ENCODE data around the gene PLBD1.

PLBD1 gene

DNA sequence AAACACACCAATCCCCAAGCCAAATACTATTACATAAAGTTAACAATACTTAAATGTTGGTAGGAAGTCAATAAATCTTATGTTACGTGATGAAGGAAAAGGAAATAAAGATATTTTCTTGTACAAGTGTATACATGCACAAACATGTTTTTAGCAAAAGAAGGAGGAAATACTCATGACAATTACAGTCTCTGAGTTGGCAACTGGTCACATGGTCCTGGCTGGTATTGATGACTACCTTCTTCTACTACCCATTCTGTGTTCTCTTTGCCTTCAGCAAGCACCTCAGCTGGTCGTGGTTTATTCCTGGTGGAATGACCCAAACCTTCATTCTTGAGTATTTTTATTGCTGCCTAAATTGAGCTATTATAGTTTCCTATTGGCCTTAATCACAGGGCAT is 84.8 kb downstream of the PLBD1 start:
- DNase-seq = no peak

DNA sequence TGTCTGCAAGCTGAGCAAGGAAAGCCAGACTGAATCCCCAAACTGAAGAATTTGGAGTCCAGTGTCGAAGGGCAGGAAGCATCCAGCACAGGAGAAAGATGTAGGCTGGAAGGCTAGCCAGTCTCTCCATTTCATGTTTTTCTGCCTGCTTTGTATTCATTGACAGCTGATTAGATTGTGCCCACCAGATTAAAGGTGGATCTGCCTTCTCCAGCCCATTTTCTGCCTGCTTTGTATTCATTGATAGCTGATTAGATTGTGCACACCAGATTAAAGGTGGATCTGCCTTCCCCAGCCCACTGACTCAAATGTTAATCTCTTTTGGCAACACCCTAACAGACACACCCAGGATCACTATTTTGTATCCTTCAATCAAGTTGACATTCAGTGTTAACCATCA is 85.3 kb downstream of the PLBD1 start:
- DNase-seq = no peak

DNA sequence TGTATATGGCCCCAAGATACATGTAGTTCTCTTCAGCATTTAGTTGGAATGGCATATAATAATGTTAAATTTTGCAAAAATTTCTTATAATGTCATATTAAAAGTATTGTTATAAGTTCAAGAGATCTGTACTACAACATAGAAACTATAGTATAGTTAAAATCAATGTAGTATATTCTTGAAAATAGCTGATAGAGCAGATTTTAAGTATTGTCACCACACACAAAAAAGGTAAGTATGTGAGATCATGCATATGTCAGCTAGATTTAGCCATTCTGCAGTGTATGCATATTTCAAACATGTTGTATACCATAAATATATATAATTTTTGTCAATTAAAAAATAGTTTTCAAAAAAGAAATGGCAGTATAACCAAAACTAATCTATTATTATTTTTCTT is 86.5 kb downstream of the PLBD1 start:
- DNase-seq = no peak

DNA sequence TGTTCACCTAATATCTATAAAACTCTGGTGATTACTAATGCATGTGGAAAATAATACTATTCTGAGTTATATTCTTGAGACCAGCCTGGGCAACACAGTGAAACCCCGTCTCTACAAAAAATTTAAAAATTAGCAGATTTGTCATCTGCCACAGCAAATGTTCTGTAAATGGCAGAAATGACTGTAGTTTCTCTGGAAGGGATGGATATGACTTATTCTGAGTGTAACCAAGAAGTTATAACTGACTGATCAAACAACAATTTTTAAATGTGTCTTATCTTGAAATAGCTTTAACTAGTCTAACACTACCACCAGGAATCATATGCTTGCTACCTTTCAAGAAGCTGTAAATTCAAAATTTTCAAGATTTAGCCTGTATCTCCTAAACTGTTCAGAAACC is 88.7 kb downstream of the PLBD1 start:
- DNase-seq = no peak

DNA sequence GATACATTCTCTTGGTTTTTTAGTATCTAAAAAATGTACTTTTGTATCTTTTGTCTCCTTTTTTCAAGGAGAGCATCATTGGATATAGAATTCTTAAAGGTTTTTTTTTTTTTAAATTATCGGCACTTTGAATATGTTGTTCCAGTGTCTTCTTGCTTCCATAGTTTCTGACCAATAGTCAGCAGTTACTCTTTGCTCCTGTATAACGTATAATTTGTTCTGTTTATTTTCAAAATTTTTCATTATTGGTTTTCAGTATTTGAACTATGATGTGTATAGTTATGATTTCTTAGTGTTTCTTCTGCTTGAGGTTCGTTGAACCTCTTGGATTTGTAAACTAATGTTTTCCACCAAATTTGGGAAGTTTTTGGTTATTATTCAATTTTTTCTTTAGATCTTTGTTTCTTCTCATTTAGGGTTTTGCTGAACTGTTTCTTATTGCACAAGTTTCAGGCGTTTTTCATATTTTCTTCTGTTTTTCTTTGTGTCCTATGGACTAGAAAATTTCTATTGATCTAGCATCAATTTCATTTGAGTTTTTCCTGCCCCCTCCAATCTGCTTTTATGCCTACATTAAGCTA is 93.9 kb downstream of the PLBD1 start:
- DNase-seq = no peak

DNA sequence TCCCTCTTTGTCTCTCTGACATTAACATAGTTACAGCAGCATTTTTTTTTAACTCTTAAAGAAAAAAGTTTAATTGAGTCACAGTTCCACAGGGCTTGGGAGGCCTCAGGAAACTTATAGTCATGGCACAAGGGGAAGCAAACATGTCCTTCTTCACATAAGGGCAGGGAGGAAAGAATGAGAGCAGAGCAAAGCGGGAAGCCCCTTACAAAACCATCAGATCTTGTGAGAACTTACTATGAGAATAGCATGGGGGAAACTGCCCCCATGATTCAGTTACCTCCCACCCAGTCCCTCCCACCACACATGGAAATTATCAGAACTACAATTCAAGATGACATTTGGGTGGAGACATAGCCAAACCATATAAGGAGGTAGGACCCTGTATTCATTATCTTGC is 96.2 kb downstream of the PLBD1 start:
- no peak for DNase-seq

DNA sequence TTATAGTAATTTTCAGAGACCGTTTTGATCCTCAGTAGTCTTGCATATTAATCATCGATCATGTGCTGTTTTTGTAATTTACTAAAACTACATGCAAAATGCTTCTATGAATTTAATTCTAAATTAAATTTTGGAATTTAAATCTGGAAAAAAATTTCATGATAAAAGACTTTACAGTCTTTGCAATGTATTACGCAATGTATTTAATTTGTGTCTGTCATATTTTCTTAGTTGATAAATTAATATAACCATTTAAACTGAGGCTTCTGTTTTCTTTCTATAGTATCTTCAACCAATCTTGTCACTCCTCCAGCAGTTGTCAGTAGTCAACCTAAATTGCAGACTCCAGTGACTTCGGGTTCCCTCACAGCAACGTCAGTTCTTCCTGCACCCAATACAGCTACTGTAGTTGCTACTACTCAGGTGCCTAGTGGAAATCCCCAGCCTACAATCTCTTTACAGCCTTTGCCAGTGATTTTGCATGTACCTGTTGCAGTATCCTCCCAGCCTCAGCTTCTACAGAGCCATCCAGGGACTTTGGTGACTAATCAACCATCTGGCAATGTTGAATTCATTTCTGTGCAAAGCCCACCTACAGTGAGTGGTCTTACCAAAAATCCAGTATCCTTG is 107.4 kb downstream of the PLBD1 start:
- no peak for DNase-seq

DNA sequence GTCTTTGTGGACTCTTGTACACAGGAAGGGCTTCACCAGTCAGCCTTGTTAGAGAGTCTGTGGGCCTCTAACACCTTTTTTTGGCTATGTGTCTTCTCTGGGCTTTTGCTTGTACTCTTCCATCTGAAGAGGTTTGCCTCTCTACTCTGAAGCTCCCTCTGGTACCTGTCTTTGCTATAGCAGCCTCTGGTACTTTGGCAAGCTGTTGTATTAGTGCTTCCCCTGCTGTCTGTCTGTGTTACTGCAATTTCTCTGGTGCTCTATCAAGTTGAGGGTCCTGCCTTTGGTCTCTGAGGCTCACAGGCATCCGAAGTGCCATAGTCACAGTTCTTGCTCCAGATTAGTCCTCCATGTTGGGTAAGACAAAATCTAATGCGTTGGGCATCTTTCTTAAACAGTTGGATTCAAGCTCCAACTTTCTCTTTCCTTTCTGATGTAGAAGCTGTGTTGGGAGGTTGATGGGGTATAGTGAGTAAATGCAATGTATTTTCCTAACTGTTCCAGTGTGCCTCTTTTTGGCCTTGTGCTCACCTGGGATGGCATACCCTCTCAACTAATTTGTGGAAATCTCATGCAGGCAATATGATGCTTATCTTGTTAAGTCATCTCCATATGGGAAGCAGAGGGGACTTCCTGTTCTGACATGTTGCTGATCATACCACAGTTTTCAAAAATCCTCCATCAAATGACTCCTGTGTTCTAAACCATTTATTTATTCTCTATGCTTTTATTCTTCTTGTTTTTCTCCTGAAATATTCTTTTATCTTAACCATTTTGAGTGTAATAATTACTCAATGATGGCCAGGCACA is 113.4 kb downstream of the PLBD1 start:
- DNase-seq = no peak
